Ramos (cell line): Measurements from ENCODE around the gene ADGRV1.
"Not testable (repeated sequence)": the region's sequence is repeated elsewhere in the genome, so short reads cannot be mapped to it uniquely, and the experiment has no call there.

Source experiments
- in situ Hi-C: fragments of 300-500 bp; cut with MboI; formaldehyde crosslinking; loops from one replicate; pipeline ENCODE4 v1.14.3; 2022; ENCODE audit warnings: low sequenced_read_pairs; ENCODE audit not compliant: unreplicated experiment

ADGRV1 gene

DNA sequence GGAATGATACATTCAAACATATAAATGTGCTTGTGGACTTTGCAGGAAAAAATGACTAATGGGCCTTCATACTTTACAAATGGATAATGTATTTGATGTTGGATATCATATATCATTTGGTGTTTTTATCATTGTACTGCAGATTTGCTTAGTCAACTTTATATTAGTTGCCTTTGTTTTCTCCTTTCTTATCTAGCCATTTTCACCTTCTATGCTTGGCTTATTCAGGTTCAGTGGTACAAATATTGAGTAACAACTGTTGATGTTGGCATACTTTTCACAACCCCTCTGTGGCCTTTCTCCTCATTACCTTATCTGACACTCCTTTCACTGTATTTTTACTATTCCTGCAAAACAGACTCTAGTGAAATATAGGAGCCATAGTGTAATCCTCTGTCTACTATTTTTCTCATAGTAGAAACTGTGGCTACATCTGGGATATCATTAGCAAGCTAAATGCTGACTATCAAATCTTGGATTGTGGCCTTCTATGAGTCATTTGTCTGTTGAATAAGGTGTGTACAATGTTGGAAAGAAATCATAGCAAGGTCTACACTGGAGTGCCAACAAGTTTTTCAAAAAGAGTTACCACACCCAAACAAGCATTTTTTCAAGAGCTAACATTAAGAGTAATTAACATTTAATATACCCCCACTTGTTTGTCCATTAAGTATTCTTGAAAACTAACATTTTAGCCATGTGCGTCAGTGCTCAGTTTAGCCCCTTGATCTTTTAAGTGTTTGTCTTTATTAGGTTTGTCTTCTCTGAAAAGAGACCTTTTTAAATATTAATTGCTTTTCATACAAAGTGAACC lies 330.1 kb downstream of the ADGRV1 start:
- in situ Hi-C loops: no loop called here

- in situ Hi-C loops: no loop called here
Observed at GRCh38 chr5:90889325-90889600, 330.7 kb downstream of the ADGRV1 start.

DNA sequence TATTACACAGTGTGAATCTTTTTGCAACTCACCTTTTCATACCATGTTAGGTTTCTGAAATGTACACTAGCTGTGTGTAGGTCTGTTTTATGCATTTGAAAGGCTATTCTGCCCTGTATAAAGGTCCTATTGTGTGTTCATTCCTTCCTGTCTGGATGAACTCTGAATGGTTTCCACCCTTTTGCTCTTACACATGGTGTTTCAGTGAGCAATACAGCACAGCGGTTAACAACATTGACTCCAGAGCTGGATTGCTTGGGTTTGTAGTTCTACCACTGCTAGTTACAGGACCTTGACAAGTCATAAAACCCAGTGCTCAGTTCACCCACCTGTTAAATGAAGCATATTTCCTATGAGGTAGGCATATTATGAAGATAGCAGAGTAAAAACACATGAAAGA lies 331.6 kb downstream of the ADGRV1 start:
- in situ Hi-C loops: no loop called here

DNA sequence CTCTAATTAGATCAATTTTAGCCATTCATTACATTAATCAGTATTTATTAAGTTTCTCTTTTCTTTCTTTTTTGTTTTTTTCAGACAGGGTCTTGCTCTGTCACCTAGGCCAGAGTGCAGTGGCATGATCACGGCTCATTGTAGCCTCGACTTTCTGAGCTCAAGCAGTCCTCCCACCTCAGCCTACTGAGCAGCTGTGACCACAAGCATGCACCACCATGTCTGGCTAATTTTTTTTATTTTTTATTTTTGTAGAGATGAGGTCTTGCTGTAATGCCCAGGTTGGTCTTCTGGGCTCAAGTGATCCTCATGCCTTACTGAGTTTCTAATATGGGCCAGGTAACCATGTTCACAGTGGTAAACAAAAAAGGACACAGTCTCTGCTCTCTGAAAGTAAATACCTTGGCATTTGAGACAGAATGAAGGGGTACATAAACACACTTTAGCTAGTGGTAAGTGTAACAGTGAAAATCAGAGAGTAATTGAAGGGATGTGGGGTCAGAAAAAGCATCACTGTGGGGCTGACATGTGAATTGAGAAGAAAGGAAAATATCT lies 336.3 kb downstream of the ADGRV1 start:
- in situ Hi-C loops: no loop called here

GRCh38 chr5:90897618-90898017 lies 339.0 kb downstream of the ADGRV1 start:
- in situ Hi-C loops: no loop called here

- in situ Hi-C loops: no loop called here
Observed at GRCh38 chr5:90898326-90899013, 339.9 kb downstream of the ADGRV1 start.

- in situ Hi-C loops: no loop called here
Observed at GRCh38 chr5:90899014-90899604, 340.5 kb downstream of the ADGRV1 start.

DNA sequence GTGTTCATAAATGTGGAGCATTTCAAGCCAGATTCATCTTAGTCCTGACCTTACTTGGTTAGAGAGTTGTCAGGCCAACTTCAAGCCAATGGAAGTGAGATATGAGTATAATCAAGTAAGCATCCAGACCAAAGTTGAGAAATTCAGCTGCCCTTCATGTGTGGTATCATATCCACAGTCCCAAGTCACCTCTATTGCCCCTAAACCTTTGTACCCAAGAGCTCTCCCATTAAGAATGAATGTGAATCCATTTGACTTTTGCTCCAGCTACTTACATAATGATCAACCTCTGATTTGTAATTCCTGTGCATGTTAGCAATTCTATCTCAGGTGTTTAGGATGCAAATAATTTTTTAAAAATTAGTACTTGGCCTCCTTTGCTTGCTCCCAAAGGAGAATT lies 342.7 kb downstream of the ADGRV1 start:
- in situ Hi-C loops: no loop called here

GRCh38 chr5:90902170-90902569 lies 343.6 kb downstream of the ADGRV1 start:
- in situ Hi-C loops: no loop called here

GRCh38 chr5:90902651-90903386 lies 344.2 kb downstream of the ADGRV1 start:
- in situ Hi-C loops: no loop called here

DNA sequence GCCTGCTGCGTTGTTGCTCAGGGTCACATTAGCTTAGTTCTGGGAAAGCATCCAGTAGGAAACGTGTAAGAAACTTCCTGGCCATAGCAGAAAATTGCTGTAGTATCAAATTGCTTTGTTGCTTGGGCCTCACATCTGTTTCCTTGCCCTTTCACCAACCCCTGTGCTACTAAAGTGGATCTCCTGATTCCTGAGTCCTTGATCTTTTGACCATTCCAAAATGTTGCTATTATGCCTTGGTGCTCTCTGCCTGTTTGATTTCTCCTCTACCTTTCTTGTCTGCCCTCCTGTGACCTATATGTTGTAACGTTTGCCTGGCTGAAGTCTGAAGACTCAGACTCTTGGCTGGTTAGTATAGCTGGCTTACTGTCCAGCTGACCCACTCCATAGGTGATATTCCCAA lies 350.5 kb downstream of the ADGRV1 start:
- in situ Hi-C loops: no loop called here

GRCh38 chr5:90909940-90910339 lies 351.3 kb downstream of the ADGRV1 start:
- in situ Hi-C loops: no loop called here

GRCh38 chr5:90911169-90911568 lies 352.6 kb downstream of the ADGRV1 start:
- in situ Hi-C loops: no loop called here

GRCh38 chr5:90912476-90912875 lies 353.9 kb downstream of the ADGRV1 start:
- in situ Hi-C loops: no loop called here

- in situ Hi-C loops: no loop called here
Observed at GRCh38 chr5:90915393-90915792, 356.8 kb downstream of the ADGRV1 start.

DNA sequence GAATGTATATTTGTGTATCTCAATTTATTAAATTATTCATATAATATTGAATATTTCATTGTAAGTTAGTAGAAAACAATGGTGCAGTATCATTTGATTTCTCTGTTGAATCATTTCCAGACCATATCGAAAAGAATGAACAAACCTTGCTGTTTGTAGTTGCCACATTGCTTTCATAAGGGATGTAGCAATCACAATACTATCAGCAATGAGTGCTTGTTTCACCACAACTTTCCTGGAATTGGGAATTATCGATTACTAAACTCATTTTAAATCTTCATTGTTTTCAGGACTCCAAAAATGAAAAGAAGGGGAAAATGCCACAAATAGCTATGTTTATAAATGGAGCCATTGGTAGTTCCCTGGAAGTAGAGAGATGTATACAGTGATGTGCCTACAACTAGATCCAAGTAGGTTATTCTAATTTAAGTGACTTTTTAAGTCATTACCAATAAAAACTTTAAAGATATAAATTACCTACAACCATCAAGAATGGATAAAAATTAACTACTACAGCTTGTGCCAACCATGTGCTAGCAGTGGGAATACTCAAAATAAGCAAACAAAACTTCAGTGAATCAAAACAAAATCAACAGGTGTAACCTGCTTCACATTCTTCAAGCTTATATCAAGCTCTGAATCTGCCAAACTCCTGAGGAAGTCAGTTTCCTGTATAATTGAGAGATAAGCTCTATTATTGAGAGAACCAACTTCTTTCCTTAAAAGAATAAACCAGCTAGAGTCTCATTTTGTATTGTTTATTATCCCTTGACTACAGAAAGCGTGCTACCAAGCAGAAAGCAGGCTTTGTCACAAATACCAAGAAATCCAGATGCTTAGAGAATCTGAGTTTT lies 358.6 kb downstream of the ADGRV1 start:
- in situ Hi-C loops: no loop called here

GRCh38 chr5:90917928-90918668 lies 359.5 kb downstream of the ADGRV1 start:
- in situ Hi-C loops: no loop called here

DNA sequence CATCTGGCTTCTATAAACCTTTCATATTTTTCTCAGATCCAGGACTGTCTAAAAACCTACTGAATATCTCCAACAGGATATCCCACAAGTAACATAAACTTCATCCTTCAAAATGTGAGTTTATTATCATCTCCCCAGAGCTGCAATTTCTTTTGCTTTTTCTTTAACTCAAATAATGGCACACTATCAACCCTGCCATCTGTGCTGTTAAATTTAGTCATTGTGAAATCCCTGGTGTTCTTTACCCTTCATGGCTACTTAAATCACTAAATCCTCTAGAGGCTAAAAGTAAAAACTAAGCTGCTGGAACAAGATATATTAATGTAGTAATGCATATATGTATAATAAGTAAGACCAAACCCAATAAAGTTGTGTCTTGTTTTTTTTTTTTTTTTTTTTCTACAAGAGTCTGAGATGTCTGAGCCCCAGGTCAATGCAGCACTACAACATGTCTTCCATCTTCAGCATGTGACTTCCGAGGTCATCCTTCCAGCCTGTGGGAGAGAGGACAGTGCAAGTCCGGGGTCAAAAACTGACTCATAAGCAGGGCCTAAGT lies 362.9 kb downstream of the ADGRV1 start:
- in situ Hi-C loops: no loop called here

GRCh38 chr5:90924222-90924621 lies 365.6 kb downstream of the ADGRV1 start:
- in situ Hi-C loops: not testable (repeated sequence)
